Liver (tissue), 9 donors: ENCODE results near the gene TLL2. TPM values are rescaled to one million over a fixed set of nuclear protein-coding genes. Genes with fewer than 3 reads are reported as not detected.

Experiments used
- DNase-seq: peaks from one replicate; pipeline ENCODE4 v3.0.0-alpha.2; 2017; ENCODE audit warnings: low spot score
- H3K27ac ChIP-seq, 2 donors: one replicate each; pipeline ENCODE4 v1.7.0; 2013; ENCODE audit warnings: inconsistent platforms in 2 of 2, low read length in 2 of 2, control low read depth in 1 of 2, low read depth in 1 of 2, mild to moderate bottlenecking in 1 of 2
- H3K27me3 ChIP-seq, 4 donors: one replicate each; pipeline versions ENCODE4 v1.6.1 to v1.7.0; 2013; ENCODE audit warnings: low read length in 3 of 4, inconsistent platforms in 1 of 4, mild to moderate bottlenecking in 1 of 4, moderate library complexity in 1 of 4; ENCODE audit not compliant: control insufficient read depth in 4 of 4, insufficient read depth in 4 of 4
- H3K36me3 ChIP-seq, 4 donors: one replicate each; pipeline versions ENCODE4 v1.6.1 to v1.7.0; 2013; ENCODE audit warnings: low read length in 3 of 4, mild to moderate bottlenecking in 3 of 4, low read depth in 1 of 4, moderate library complexity in 1 of 4; ENCODE audit not compliant: control insufficient read depth in 4 of 4, insufficient read depth in 3 of 4
- H3K4me1 ChIP-seq, 4 donors: one replicate each; pipeline versions ENCODE4 v1.6.1 to v1.7.0; 2013; ENCODE audit warnings: low read length in 3 of 4, mild to moderate bottlenecking in 3 of 4, moderate library complexity in 1 of 4; ENCODE audit not compliant: control insufficient read depth in 4 of 4, insufficient read depth in 4 of 4
- H3K4me3 ChIP-seq, 3 donors: one replicate each; pipeline versions ENCODE4 v1.6.1 to v1.7.0; 2013; ENCODE audit warnings: low read length in 3 of 3, control low read depth in 1 of 3, low read depth in 1 of 3, mild to moderate bottlenecking in 1 of 3
- H3K9ac ChIP-seq, 2 donors: one replicate each; pipeline ENCODE4 v1.7.0; 2013; ENCODE audit warnings: low read length in 2 of 2, mild to moderate bottlenecking in 2 of 2, moderate library complexity in 2 of 2, control low read depth in 1 of 2, low read depth in 1 of 2
- H3K9me3 ChIP-seq, 4 donors: one replicate each; pipeline versions ENCODE4 v1.6.1 to v1.7.0; 2013; ENCODE audit warnings: low read length in 3 of 4; ENCODE audit not compliant: control insufficient read depth in 4 of 4
- FOXA1 ChIP-seq: IDR thresholded peaks from 2 replicates; pipeline ENCODE4 v1.6.1; 2016; ENCODE audit warnings: antibody characterized with exemption
- FOXA2 ChIP-seq: IDR thresholded peaks from 2 replicates; pipeline ENCODE4 v1.6.1; 2016; ENCODE audit warnings: antibody characterized with exemption
- GABPA ChIP-seq, 2 donors: IDR thresholded peaks in 1 of 2; conservative IDR thresholded peaks in 1 of 2; 2 replicates each; pipeline ENCODE4 v1.6.1; 2016; ENCODE audit warnings: antibody characterized with exemption in 2 of 2, mild to moderate bottlenecking in 1 of 2, moderate library complexity in 1 of 2
- HNF4A ChIP-seq, 2 donors: conservative IDR thresholded peaks; 2 replicates each; pipeline ENCODE4 v1.6.1; 2016; ENCODE audit warnings: antibody characterized with exemption in 2 of 2, mild to moderate bottlenecking in 2 of 2
- HNF4G ChIP-seq: IDR thresholded peaks from 2 replicates; pipeline ENCODE4 v1.6.1; 2016; ENCODE audit warnings: antibody characterized with exemption
- JUND ChIP-seq, 2 donors: IDR thresholded peaks; 2 replicates each; pipeline ENCODE4 v1.6.1; 2016; ENCODE audit warnings: antibody characterized with exemption in 2 of 2
- NR2F2 ChIP-seq: IDR thresholded peaks from 2 replicates; pipeline ENCODE4 v1.6.1; 2016; ENCODE audit warnings: antibody characterized with exemption
- RAD21 ChIP-seq, 2 donors: IDR thresholded peaks; 2 replicates each; pipeline ENCODE4 v1.6.1; 2016; ENCODE audit warnings: antibody characterized with exemption in 2 of 2, mild to moderate bottlenecking in 2 of 2
- RXRA ChIP-seq, 2 donors: IDR thresholded peaks; 2 replicates each; pipeline ENCODE4 v1.6.1; 2017 to 2018; ENCODE audit warnings: antibody characterized with exemption in 2 of 2, mild to moderate bottlenecking in 1 of 2
- SP1 ChIP-seq: IDR thresholded peaks from 2 replicates; pipeline ENCODE4 v1.6.1; 2018; ENCODE audit warnings: antibody characterized with exemption, mild to moderate bottlenecking
- TAF1 ChIP-seq: conservative IDR thresholded peaks from 2 replicates; pipeline ENCODE4 v1.6.1; 2016; ENCODE audit warnings: antibody characterized with exemption, mild to moderate bottlenecking
- YY1 ChIP-seq: IDR thresholded peaks from 2 replicates; pipeline ENCODE4 v1.6.1; 2016; ENCODE audit warnings: antibody characterized with exemption, mild to moderate bottlenecking
- ZBTB33 ChIP-seq: IDR thresholded peaks from 2 replicates; pipeline ENCODE4 v1.6.1; 2016; ENCODE audit warnings: antibody characterized with exemption
- WGBS: extraction: QIAGEN DNeasy Blood & Tissue Kit; methylation state at CpG from one replicate; pipeline ENCODE4 v1.1.7; 2013; 5-methylcytosine and 5-hydroxymethylcytosine counted together
- polyA plus RNA-seq, 2 donors: library from polyadenylated mRNA; stranded (reverse) in 1 of 2; unstranded in 1 of 2; fragments of 200-250 nt in 1 of 2; fragments of >200 nt in 1 of 2; fragmentation: Nextera tagmentation in 1 of 2; extraction: Ambion mirVana in 1 of 2; gene quantifications; one replicate each; pipeline versions ENCODE4 v1.2.1 to v1.2.3, GENCODE V29; 2013 to 2015
- total RNA-seq, 2 donors: library from RNA; depleted of rRNA; stranded (reverse); fragments of >200 nt; gene quantifications; one replicate each; pipeline ENCODE4 v1.2.3, GENCODE V29; 2014
- TF ChIP-seq, protein P1 (sequence below): IDR thresholded peaks from 2 replicates; pipeline ENCODE4 v1.6.1; 2016; ENCODE audit warnings: antibody characterized with exemption
- TF ChIP-seq, protein P2 (sequence below): fragments of 150-350 bp; IDR thresholded peaks from 2 replicates; pipeline ENCODE4 v1.5.1; 2017; ENCODE audit warnings: improper control_type of control experiment, low read depth, low read length; ENCODE audit not compliant: missing input control
- TF ChIP-seq, protein P3 (sequence below): IDR thresholded peaks from 2 replicates; pipeline ENCODE4 v1.6.1; 2016; ENCODE audit warnings: antibody characterized with exemption, mild to moderate bottlenecking
- donor health status: healthy.
- donor health status: healthy.
- donor health status: healthy.
- donor health status: healthy.
- donor health status: healthy.

Gene TLL2
- total and polyA plus RNA-seq, 4 donors = 0.06 to 0.19 (median 0.08) TPM; not detected in 1

- Histone ChIP-seq H3K4me3 (no peak overlapping the region), H3K9me3 (no peaks in the 10 kb centered on the region), H3K9ac (no peak overlapping the region), H3K4me1 (peaks cover 0 to 3% (median 0%) of the 10 kb centered on the region in 4 donors), H3K27ac (no peak overlapping the region), H3K27me3 (no peaks in the 10 kb centered on the region), H3K36me3 (peaks cover 15 to 59% (median 33%) of the 10 kb centered on the region in 4 donors)
- 92% methylated on average over 6 of the region's 6 CpGs for WGBS
- TF ChIP-seq FOXA2 (no peak), YY1 (no peak), FOXA1 (no peak), NR2F2 (no peak), ZBTB33 (no peak), JUND (IDR thresholded peaks at IDR 0.05) (no peak), GABPA (IDR thresholded peaks at IDR 0.05 in 1 of 2, conservative IDR thresholded peaks at IDR 0.05 in 1 of 2) (no peak), HNF4G (no peak), HNF4A (conservative IDR thresholded peaks at IDR 0.05) (no peak), TAF1 (no peak), RAD21 (IDR thresholded peaks at IDR 0.05) (no peak), SP1 (no peak)
- TF ChIP-seq, protein P1, sequence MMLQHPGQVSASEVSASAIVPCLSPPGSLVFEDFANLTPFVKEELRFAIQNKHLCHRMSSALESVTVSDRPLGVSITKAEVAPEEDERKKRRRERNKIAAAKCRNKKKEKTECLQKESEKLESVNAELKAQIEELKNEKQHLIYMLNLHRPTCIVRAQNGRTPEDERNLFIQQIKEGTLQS = no peak
- TF ChIP-seq, protein P2, sequence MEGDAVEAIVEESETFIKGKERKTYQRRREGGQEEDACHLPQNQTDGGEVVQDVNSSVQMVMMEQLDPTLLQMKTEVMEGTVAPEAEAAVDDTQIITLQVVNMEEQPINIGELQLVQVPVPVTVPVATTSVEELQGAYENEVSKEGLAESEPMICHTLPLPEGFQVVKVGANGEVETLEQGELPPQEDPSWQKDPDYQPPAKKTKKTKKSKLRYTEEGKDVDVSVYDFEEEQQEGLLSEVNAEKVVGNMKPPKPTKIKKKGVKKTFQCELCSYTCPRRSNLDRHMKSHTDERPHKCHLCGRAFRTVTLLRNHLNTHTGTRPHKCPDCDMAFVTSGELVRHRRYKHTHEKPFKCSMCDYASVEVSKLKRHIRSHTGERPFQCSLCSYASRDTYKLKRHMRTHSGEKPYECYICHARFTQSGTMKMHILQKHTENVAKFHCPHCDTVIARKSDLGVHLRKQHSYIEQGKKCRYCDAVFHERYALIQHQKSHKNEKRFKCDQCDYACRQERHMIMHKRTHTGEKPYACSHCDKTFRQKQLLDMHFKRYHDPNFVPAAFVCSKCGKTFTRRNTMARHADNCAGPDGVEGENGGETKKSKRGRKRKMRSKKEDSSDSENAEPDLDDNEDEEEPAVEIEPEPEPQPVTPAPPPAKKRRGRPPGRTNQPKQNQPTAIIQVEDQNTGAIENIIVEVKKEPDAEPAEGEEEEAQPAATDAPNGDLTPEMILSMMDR = no peak
- TF ChIP-seq, protein P3, sequence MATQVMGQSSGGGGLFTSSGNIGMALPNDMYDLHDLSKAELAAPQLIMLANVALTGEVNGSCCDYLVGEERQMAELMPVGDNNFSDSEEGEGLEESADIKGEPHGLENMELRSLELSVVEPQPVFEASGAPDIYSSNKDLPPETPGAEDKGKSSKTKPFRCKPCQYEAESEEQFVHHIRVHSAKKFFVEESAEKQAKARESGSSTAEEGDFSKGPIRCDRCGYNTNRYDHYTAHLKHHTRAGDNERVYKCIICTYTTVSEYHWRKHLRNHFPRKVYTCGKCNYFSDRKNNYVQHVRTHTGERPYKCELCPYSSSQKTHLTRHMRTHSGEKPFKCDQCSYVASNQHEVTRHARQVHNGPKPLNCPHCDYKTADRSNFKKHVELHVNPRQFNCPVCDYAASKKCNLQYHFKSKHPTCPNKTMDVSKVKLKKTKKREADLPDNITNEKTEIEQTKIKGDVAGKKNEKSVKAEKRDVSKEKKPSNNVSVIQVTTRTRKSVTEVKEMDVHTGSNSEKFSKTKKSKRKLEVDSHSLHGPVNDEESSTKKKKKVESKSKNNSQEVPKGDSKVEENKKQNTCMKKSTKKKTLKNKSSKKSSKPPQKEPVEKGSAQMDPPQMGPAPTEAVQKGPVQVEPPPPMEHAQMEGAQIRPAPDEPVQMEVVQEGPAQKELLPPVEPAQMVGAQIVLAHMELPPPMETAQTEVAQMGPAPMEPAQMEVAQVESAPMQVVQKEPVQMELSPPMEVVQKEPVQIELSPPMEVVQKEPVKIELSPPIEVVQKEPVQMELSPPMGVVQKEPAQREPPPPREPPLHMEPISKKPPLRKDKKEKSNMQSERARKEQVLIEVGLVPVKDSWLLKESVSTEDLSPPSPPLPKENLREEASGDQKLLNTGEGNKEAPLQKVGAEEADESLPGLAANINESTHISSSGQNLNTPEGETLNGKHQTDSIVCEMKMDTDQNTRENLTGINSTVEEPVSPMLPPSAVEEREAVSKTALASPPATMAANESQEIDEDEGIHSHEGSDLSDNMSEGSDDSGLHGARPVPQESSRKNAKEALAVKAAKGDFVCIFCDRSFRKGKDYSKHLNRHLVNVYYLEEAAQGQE = no peak
- no peak for DNase-seq
These were observed 16.0 kb upstream of the TLL2 start for GRCh38 chr10:96529634-96530279.

DNA sequence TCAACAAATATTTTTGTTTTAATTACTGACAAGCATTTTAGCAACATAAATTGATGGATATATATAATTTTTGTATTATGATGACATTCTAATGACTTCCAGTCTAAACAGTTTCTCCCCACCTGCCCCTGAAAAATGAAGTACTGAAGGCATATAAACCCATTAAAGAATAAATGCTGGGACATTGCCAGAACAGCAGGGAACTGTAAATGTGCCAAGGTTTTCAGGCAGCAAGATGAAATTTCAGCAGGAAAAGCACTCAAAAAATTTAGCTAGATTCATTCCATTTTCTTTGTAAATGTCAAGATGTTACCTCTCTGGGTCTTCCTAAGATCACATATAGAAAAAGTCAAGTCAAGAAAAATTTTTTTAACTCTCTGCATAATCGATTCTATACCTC lies 11.0 kb upstream of the TLL2 start:
- no peak overlapping the region for H3K27ac ChIP-seq
- no peak overlapping the region for H3K9ac ChIP-seq
- no peak for TF ChIP-seq JUND (IDR thresholded peaks at IDR 0.05)
- TF ChIP-seq RXRA (IDR thresholded peaks at IDR 0.05) = no peak
- no peak for TF ChIP-seq HNF4A (conservative IDR thresholded peaks at IDR 0.05)
- TF ChIP-seq FOXA2 = no peak
- TF ChIP-seq YY1 = no peak
- TF ChIP-seq, protein P2 = no peak
- no peaks in the 10 kb centered on the region for H3K27me3 ChIP-seq
- no peaks in the 10 kb centered on the region for H3K9me3 ChIP-seq
- 85% methylated on average over 1 of the region's 1 CpG for WGBS
- H3K4me3 ChIP-seq = no peak overlapping the region
- no peaks in the 10 kb centered on the region for H3K4me1 ChIP-seq
- peaks cover 7 to 56% (median 37%) of the 10 kb centered on the region in 4 donors for H3K36me3 ChIP-seq
- no peak for DNase-seq
